Epithelial cell of esophagus (primary cell): ENCODE results near the gene OR8G5.

Experiments
- DNase-seq: peaks from one replicate; pipeline ENCODE4 v3.0.0; 2010; ENCODE audit warnings: low read depth
- H3K4me3 ChIP-seq: 2 replicates; pipeline ENCODE4 v1.5.1; 2011; ENCODE audit warnings: mild to moderate bottlenecking, low read length, control low read depth
- TF ChIP-seq, protein P1 (sequence below): IDR thresholded peaks from 2 replicates; pipeline ENCODE4 v1.5.1; 2011; ENCODE audit warnings: low read depth, mild to moderate bottlenecking, low read length, control low read depth, inconsistent platforms; ENCODE audit not compliant: insufficient read depth; ENCODE audit errors: missing control alignments

The OR8G5 gene

DNA sequence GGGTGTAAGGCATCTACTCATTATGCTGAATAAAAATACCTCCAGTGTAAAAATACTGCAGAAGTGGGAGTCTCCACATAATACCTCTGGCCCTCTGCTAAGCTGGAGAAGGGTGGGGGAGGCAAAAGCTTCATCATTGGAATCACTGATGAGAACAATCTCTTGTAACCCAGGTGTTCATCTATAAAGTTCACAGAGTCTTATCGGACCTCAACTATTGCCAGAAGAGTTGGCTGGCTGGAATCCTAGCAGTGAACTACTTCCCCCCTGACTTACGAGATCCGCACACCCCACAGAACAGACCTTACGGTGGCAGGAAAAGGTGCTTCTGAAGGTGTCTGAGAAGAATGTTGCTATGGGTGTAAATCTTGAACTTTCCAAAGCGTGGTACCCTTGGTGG is 55.1 kb downstream of the OR8G5 start:
- no peak overlapping the region for H3K4me3 ChIP-seq
- TF ChIP-seq, protein P1, sequence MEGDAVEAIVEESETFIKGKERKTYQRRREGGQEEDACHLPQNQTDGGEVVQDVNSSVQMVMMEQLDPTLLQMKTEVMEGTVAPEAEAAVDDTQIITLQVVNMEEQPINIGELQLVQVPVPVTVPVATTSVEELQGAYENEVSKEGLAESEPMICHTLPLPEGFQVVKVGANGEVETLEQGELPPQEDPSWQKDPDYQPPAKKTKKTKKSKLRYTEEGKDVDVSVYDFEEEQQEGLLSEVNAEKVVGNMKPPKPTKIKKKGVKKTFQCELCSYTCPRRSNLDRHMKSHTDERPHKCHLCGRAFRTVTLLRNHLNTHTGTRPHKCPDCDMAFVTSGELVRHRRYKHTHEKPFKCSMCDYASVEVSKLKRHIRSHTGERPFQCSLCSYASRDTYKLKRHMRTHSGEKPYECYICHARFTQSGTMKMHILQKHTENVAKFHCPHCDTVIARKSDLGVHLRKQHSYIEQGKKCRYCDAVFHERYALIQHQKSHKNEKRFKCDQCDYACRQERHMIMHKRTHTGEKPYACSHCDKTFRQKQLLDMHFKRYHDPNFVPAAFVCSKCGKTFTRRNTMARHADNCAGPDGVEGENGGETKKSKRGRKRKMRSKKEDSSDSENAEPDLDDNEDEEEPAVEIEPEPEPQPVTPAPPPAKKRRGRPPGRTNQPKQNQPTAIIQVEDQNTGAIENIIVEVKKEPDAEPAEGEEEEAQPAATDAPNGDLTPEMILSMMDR: no peak
- DNase-seq: no peak

DNA sequence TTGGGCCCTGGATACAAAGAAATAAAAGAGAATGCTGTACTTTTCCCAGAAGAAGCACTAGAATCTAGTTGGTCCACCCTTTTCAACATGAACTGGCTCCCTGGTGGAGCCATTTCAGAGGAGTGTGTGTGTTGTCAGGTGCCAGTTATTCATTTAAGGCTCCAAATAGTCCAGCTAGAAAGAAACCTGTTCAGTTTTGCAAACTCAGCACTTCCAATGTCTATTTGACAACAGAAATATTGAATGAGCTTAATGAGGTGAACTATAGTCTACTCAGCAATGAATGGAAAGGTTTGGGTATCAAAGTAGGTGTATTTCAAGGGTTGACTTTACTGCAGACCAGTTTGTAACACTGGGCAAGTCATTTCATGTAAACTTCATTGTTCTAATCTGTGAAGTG is 55.5 kb downstream of the OR8G5 start:
- no peak for DNase-seq
- TF ChIP-seq, protein P1: no peak

DNA sequence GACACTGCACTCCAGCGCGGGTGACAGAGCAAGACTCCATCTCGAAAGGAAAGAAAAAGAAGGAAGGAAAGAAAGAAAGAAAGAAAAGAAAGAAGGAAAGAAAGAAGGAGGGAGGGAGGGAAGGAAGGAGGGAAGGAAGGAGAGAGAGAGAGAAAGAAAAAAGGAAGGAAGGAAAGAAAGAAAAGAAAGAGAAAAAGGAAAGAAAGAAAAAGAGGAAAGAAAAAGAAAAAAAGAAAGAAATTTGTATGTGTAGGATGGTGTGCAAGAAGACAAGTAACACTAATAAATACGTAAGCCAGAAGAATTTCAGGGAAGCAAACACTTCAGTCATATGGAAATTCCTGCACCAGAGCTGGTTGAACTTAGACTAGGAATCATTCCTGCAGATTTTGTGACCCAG is 57.0 kb downstream of the OR8G5 start:
- DNase-seq: no peak
- TF ChIP-seq, protein P1: no peak
- H3K4me3 ChIP-seq: no peak overlapping the region

More for the DNA sequence above, 55.5 kb downstream of the OR8G5 start:
- no peak overlapping the region for H3K4me3 ChIP-seq

DNA sequence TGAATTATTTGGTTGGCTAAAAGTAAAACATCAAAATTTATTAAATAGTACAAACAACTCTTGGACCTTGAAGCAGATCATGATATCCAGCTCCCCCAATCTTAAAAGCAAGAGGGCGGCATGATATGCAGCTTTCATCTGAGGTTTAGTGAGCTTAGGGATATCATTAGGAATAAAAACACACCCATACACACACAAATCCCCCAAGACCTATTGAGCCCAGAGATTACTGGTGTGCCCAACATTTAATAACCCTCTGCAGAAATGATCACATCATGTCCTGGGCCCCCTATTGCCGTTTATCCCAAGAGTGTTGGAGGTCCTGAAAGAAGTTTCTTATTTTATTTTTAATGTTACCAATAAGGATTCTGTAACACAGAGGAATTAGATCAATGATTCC is 57.7 kb downstream of the OR8G5 start, which contains the start of gene OR8D1:
TSS of gene OR8D1 (minus strand) at position 101 of the 400 bp plus-strand sequence. CDS start 3,183 bp downstream, outside the sequence.
- H3K4me3 ChIP-seq: no peak within 1 kb of the TSS
- no peak for DNase-seq
- TF ChIP-seq, protein P1: no peak

DNA sequence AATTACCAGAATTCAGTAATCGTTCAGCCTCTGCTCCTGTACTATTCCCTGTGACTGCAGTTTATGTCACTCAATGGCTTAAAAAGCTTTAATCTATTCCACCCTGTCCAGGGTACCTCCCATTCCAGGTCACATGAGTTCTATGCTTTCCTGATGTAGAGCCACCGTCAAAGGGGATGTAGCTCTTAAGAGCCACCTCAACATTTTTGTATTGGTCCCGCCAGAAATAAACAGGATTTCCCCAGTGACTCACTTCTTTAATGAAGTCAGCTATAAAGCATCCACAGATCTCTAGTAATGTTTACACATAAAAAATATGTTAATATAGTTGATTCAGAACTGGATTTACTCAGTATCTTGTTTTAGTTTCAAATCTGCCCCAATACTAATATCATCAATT is 58.9 kb downstream of the OR8G5 start:
- H3K4me3 ChIP-seq: no peak overlapping the region
- TF ChIP-seq, protein P1: no peak
- DNase-seq: peak; percentile 49
